B cell (primary cell): ENCODE measurements around the gene TEP1.

Experiments
- CTCF ChIP-seq: fragments of 200-600 bp; IDR thresholded peaks from one replicate; pipeline ENCODE4 v1.8.0; 2022; ENCODE audit warnings: antibody characterized with exemption, mild to moderate bottlenecking
- EZH2 ChIP-seq: IDR thresholded peaks from 2 replicates; pipeline ENCODE4 v1.6.1; 2012; ENCODE audit warnings: borderline replicate concordance, low read depth, mild to moderate bottlenecking, moderate library complexity, low read length; ENCODE audit not compliant: insufficient read depth, poor library complexity, severe bottlenecking

DNA sequence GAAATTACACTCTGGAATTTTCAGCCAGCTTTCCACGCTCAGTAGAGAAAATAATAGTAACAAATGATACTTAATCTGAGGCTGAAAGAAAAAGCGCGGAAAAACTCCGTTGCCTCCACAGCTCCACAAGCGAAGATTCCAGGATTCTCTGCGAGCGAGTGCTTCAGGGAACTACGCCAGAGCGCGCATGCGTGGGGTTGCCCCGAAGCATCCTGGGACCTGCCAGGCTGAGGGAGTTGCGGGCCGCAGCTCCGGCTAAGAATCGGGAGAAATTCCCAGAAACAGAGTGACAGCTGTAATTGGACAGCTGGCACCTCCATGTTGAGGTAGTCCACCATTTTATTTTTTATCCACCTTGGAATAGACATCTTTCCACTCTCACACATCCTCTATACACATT, 95.6 kb downstream of the TEP1 start:
- no peak for TF ChIP-seq CTCF
- no peak for TF ChIP-seq EZH2
